Prostate gland (tissue), 2 donors: ENCODE results near the gene ANKS6. TPM values are rescaled to one million over a fixed set of nuclear protein-coding genes. Genes with fewer than 3 reads are reported as not detected.

Experiments used
- DNase-seq: peaks from one replicate; pipeline ENCODE4 v3.0.0-alpha.2; 2019; ENCODE audit warnings: low spot score
- H3K27ac ChIP-seq, 2 donors: fragments of 200-600 bp; sonication (generic); 2 replicates each; pipeline ENCODE4 v1.5.1; 2017 to 2019
- H3K27me3 ChIP-seq: fragments of 200-600 bp; sonication (generic); replicated peaks from 2 replicates; pipeline ENCODE4 v1.5.1; 2019; ENCODE audit not compliant: insufficient read depth
- H3K36me3 ChIP-seq, 2 donors: fragments of 200-600 bp; sonication (generic); 1 replicate in 1 of 2; 2 replicates in 1 of 2; pipeline versions ENCODE4 v1.5.1 to v1.8.1; 2017 to 2019
- H3K4me1 ChIP-seq: fragments of 200-600 bp; sonication (generic); replicated peaks from 2 replicates; pipeline ENCODE4 v1.5.1; 2019
- H3K4me3 ChIP-seq, 2 donors: fragments of 200-600 bp; sonication (generic); 2 replicates each; pipeline ENCODE4 v1.5.1; 2017 to 2019
- H3K9me3 ChIP-seq: fragments of 200-600 bp; sonication (generic); 2 replicates; pipeline ENCODE4 v1.5.1; 2017
- POLR2A ChIP-seq: fragments of 450-650 bp; IDR thresholded peaks from one replicate; pipeline ENCODE4 v1.6.1; 2016; ENCODE audit warnings: antibody characterized with exemption, mild to moderate bottlenecking
- POLR2AphosphoS5 ChIP-seq: sonication (generic); formaldehyde crosslinking; IDR thresholded peaks from one replicate; pipeline ENCODE4 v1.6.1; 2017; ENCODE audit warnings: antibody characterized with exemption
- WGBS: methylation state at CpG from one replicate; pipeline ENCODE4 v1.1.5; 2018; 5-methylcytosine and 5-hydroxymethylcytosine counted together
- intact Hi-C: fragments of 100-400 bp; cut with DNase I; formaldehyde crosslinking; loops from one replicate; pipeline ENCODE4 v1.14.2; 2022
- total RNA-seq, 2 donors: library from RNA; depleted of rRNA; stranded (reverse); fragments of >200 nt; gene quantifications; one replicate each; pipeline ENCODE4 v1.1.0, GENCODE V29; 2016
- TF ChIP-seq, protein P1 (sequence below), 4 experiments: fragments of 200-600 bp in 2 of 4; fragments of 450-650 bp in 2 of 4; sonication (generic) in 2 of 4; IDR thresholded peaks; 1 replicate in 3 of 4; 2 replicates in 1 of 4; pipeline ENCODE4 v1.5.1; 2016 to 2019; ENCODE audit warnings: antibody characterized with exemption in 4 of 4, mild to moderate bottlenecking in 2 of 4, moderate library complexity in 2 of 4

ANKS6 gene
- total RNA-seq = 10 to 100 TPM; 11.6 to 18.8 TPM

DNA sequence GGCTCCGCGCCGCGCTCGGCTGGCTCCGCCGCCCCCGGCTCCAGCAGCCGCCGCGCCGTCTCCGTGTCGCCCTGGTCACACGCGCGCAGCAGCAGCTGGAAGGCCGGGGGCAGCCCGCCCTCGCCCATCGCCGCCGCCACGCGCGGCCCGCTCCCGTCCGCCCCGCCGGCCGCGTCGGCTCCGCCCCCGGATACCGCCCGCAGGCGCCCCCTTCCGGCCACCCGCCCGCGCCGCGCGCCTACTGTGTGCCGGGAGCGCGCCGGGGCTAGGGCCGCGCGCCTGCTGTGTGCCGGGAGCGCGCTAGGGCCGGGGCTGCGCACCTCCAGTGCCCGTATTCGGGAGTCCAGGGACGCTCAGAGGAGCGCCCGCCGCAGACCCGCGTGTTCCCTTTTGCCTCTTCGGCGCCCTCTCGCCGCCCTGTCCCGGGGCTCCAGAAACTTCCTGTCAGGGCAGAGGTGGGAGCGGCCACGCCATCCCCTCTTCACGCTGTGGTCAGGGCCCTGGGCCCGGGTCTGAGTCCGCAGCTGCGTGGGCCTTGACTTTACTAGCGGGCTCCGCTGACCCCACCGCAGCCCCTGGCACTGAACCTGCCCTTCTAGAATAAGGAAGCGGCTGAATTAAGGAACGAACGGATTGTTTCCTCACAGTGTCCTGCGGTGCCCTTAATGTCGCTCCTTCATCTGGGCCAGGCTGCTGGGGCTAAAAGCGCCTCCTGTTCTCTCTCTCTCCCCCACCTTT lies at the start of gene ANKS6:
TSS of gene ANKS6 (minus strand) at position 192 of the 738 bp plus-strand sequence. CDS start at position 128, 64 bp downstream.
- no peaks in the 10 kb centered on the region for H3K36me3 ChIP-seq
- H3K27ac ChIP-seq = peak within 1 kb of the TSS; percentile 63 to 66
- WGBS = 11% methylated on average over 30 of the region's 86 CpGs
- intact Hi-C loops = no loop called here
- TF ChIP-seq, protein P1, sequence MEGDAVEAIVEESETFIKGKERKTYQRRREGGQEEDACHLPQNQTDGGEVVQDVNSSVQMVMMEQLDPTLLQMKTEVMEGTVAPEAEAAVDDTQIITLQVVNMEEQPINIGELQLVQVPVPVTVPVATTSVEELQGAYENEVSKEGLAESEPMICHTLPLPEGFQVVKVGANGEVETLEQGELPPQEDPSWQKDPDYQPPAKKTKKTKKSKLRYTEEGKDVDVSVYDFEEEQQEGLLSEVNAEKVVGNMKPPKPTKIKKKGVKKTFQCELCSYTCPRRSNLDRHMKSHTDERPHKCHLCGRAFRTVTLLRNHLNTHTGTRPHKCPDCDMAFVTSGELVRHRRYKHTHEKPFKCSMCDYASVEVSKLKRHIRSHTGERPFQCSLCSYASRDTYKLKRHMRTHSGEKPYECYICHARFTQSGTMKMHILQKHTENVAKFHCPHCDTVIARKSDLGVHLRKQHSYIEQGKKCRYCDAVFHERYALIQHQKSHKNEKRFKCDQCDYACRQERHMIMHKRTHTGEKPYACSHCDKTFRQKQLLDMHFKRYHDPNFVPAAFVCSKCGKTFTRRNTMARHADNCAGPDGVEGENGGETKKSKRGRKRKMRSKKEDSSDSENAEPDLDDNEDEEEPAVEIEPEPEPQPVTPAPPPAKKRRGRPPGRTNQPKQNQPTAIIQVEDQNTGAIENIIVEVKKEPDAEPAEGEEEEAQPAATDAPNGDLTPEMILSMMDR (IDR thresholded peaks at IDR 0.05) = peak in 3 of 4 experiments; percentile 18 to 73 (median 47)
- TF ChIP-seq POLR2A (peak; percentile 16), POLR2AphosphoS5 (no peak)
- DNase-seq = peak; percentile 62
- H3K27me3 ChIP-seq = no peaks in the 10 kb centered on the region
- H3K4me3 ChIP-seq = peak within 1 kb of the TSS; percentile 47 to 56
- H3K9me3 ChIP-seq = no peaks in the 10 kb centered on the region
- H3K4me1 ChIP-seq = no peaks in the 10 kb centered on the region

DNA sequence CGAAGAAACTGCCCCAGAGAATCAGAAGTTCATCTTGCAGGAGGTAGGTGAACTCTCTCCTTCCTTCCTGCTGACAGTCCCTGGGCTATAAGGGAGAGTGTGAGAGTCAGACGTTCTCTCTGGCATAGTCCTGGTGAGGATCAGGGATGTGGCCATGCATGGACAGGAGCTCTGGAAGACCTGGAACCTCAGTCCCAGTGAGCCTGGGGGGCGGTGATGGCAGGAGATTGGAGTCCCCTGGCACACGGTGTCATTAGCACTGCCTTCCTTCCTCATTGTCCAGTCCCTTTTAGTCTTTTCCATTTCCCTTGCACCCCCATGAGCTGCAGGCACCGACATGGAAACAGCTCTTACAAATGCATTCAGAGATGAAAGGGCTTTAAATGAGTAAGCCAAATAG lies 49.7 kb upstream of the ANKS6 start:
- DNase-seq = no peak
- Histone ChIP-seq H3K9me3 (no peaks in the 10 kb centered on the region), H3K4me3 (no peak overlapping the region), H3K4me1 (no peaks in the 10 kb centered on the region), H3K27me3 (no peaks in the 10 kb centered on the region), H3K27ac (no peak overlapping the region), H3K36me3 (no peaks in the 10 kb centered on the region)
- intact Hi-C loops = loop anchor here (5.0 kb wide), 2 partner anchors 39 to 151 kb away; partner anchors contain the start of gene GALNT12
- 89% methylated on average over 5 of the region's 5 CpGs for WGBS
- no peak for TF ChIP-seq POLR2A
- no peak for TF ChIP-seq POLR2AphosphoS5
- TF ChIP-seq, protein P1 (IDR thresholded peaks at IDR 0.05) = no peak

DNA sequence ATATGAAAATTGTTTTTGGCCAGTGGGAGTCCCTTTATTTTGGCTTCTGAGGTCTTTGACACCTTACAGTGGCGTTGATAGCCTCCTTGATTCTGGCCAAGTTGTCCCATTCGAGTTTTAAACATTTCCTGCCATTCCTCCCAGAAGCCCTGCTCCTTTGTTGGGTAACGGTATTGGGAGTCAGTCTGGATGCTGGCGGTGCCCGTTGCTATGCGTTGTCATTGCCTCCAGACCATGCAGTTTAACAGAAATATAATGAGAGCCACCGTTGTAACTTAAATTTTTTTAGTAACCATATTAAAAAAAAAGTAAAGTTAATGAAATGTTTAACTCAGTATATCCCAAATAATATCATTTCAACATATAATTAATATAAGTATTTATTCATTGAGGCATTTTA lies 46.2 kb upstream of the ANKS6 start:
- Histone ChIP-seq H3K27me3 (no peaks in the 10 kb centered on the region), H3K27ac (no peak overlapping the region), H3K4me1 (no peaks in the 10 kb centered on the region), H3K4me3 (no peak overlapping the region), H3K9me3 (no peaks in the 10 kb centered on the region), H3K36me3 (no peaks in the 10 kb centered on the region)
- no peak for DNase-seq
- TF ChIP-seq, protein P1 (IDR thresholded peaks at IDR 0.05) = no peak
- no peak for TF ChIP-seq POLR2AphosphoS5
- no peak for TF ChIP-seq POLR2A
- intact Hi-C loops = no loop called here
- WGBS = 87% methylated on average over 7 of the region's 7 CpGs

DNA sequence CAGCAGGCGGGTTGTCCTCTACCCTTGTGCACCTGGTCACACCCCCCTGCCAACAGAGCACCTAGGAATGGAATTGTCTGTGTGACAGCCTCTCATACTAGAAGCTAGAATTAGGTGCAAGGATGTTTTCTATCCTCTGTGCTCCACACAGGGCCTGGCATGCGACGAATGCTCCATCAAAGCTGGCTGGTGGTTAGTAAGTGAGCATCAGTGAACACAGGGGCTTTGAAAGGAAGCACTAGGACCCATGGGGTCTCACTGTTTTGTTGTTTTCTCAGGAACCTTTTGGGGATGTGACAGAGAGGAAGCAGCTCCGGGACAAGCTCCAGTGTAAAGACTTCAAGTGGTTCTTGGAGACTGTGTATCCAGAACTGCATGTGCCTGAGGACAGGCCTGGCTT lies 43.4 kb upstream of the ANKS6 start:
- no peak for TF ChIP-seq POLR2A
- no peak for TF ChIP-seq POLR2AphosphoS5
- TF ChIP-seq, protein P1 (IDR thresholded peaks at IDR 0.05) = no peak
- intact Hi-C loops = no loop called here
- no peak for DNase-seq
- Histone ChIP-seq H3K9me3 (no peaks in the 10 kb centered on the region), H3K27ac (no peak overlapping the region), H3K4me1 (no peaks in the 10 kb centered on the region), H3K36me3 (no peaks in the 10 kb centered on the region), H3K27me3 (no peaks in the 10 kb centered on the region), H3K4me3 (no peak overlapping the region)
- 83% methylated on average over 4 of the region's 4 CpGs for WGBS
